Small intestine (tissue), 7 donors: ENCODE measurements around the gene CCDC92B. TPM values are rescaled to one million over a fixed set of nuclear protein-coding genes. Genes with fewer than 3 reads are reported as not detected.
"Not testable (repeated sequence)": the region's sequence is repeated elsewhere in the genome, so short reads cannot be mapped to it uniquely, and the experiment has no call there.

Experiments
- DNase-seq, 2 donors: peaks; one replicate each; pipeline versions ENCODE4 v3.0.0 to v3.0.0-alpha.2; 2013
- FAIRE-seq: peaks from 2 replicates; lab custom pipeline; 2012; peaks lifted over from hg19 to GRCh38; lab: Jason Lieb, UNC
- H3K27ac ChIP-seq, 3 donors: one replicate each; pipeline ENCODE4 v1.5.1; 2013; ENCODE audit warnings: low read length in 2 of 3, mild to moderate bottlenecking in 2 of 3, control low read depth in 1 of 3, inconsistent platforms in 1 of 3, low read depth in 1 of 3, moderate library complexity in 1 of 3
- H3K27me3 ChIP-seq, 3 donors: one replicate each; pipeline ENCODE4 v1.6.1; 2013; ENCODE audit warnings: low read length in 3 of 3, inconsistent platforms in 1 of 3; ENCODE audit not compliant: control insufficient read depth in 3 of 3, insufficient read depth in 3 of 3
- H3K36me3 ChIP-seq, 3 donors: one replicate each; pipeline ENCODE4 v1.6.1; 2013; ENCODE audit warnings: low read length in 3 of 3, inconsistent platforms in 1 of 3, low read depth in 1 of 3, mild to moderate bottlenecking in 1 of 3, moderate library complexity in 1 of 3; ENCODE audit not compliant: control insufficient read depth in 3 of 3, insufficient read depth in 2 of 3
- H3K4me1 ChIP-seq, 3 donors: one replicate each; pipeline ENCODE4 v1.6.1; 2013; ENCODE audit warnings: low read length in 2 of 3, inconsistent platforms in 1 of 3, low read depth in 1 of 3, mild to moderate bottlenecking in 1 of 3, moderate library complexity in 1 of 3; ENCODE audit not compliant: control insufficient read depth in 3 of 3, insufficient read depth in 2 of 3
- H3K4me3 ChIP-seq, 3 donors: one replicate each; pipeline ENCODE4 v1.5.1; 2013; ENCODE audit warnings: low read length in 3 of 3, control low read depth in 1 of 3, inconsistent platforms in 1 of 3, low read depth in 1 of 3, mild to moderate bottlenecking in 1 of 3, moderate library complexity in 1 of 3
- H3K9me3 ChIP-seq, 2 donors: one replicate each; pipeline ENCODE4 v1.6.1; 2013; ENCODE audit warnings: low read depth in 1 of 2, low read length in 1 of 2; ENCODE audit not compliant: control insufficient read depth in 2 of 2, insufficient read depth in 1 of 2
- WGBS, 3 donors: extraction: QIAGEN DNeasy Blood & Tissue Kit; methylation state at CpG; one replicate each; pipeline ENCODE4 v1.1.7; 2013; 5-methylcytosine and 5-hydroxymethylcytosine counted together
- polyA plus RNA-seq, 4 donors: library from polyadenylated mRNA; stranded (reverse) in 3 of 4; unstranded in 1 of 4; fragments of 200-250 nt in 3 of 4; fragments of 120-200 nt in 1 of 4; gene quantifications; one replicate each; pipeline versions ENCODE4 v1.2.1 to v1.2.3, GENCODE V29; 2013
- donor health status: healthy with polysubstance abuse.
- donor health status: control.
- donor health status: control.
- donor health status: Bipolar disorder and iron deficiency.
- donor health status: healthy.

The CCDC92B gene
- polyA plus RNA-seq, 4 donors = 0.22 to 1.2 (median 0.75) TPM; not detected in 1

- Histone ChIP-seq H3K36me3 (no peaks in the 10 kb centered on the region), H3K27ac (no peak overlapping the region), H3K9me3 (no peaks in the 10 kb centered on the region), H3K4me1 (peaks cover 0 to 10% (median 3%) of the 10 kb centered on the region in 3 donors), H3K4me3 (no peak overlapping the region), H3K27me3 (peaks cover 0 to 2% (median 0%) of the 10 kb centered on the region in 3 donors)
- DNase-seq = no peak
- WGBS, 3 donors = 72 to 79% (median 75%) methylated on average over 6 of the region's 6 CpGs
- FAIRE-seq = no peak
These were observed 44.8 kb upstream of the CCDC92B start for GRCh38 chr17:2794111-2794803.

- Histone ChIP-seq H3K4me1 (peaks cover 0 to 10% (median 3%) of the 10 kb centered on the region in 3 donors), H3K4me3 (no peak overlapping the region), H3K27me3 (peaks cover 0 to 2% (median 0%) of the 10 kb centered on the region in 3 donors), H3K36me3 (no peaks in the 10 kb centered on the region), H3K27ac (no peak overlapping the region), H3K9me3 (no peaks in the 10 kb centered on the region)
- DNase-seq = no peak
- WGBS, 3 donors = 63 to 76% (median 66%) methylated on average over 23 to 24 of the region's 24 CpGs
- no peak for FAIRE-seq
These were observed 43.1 kb upstream of the CCDC92B start for GRCh38 chr17:2792366-2793169.

- 58 to 71% (median 67%) methylated on average over 3 of the region's 3 CpGs for WGBS, 3 donors
- H3K9me3 ChIP-seq = no peaks in the 10 kb centered on the region
- no peaks in the 10 kb centered on the region for H3K36me3 ChIP-seq
- DNase-seq (peak in 1 of 2 donors; percentile 54), FAIRE-seq (no peak)
- H3K27ac ChIP-seq = no peak overlapping the region
- no peak overlapping the region for H3K4me3 ChIP-seq
- H3K4me1 ChIP-seq = peaks cover 0 to 13% (median 0%) of the 10 kb centered on the region in 3 donors
- peaks cover 0 to 2% (median 0%) of the 10 kb centered on the region in 3 donors for H3K27me3 ChIP-seq
These were observed 40.2 kb upstream of the CCDC92B start for GRCh38 chr17:2789700-2790099.

GRCh38 chr17:2786176-2786881 is 36.9 kb upstream of the CCDC92B start:
- Histone ChIP-seq H3K36me3 (no peaks in the 10 kb centered on the region), H3K4me1 (peaks cover 0 to 10% (median 0%) of the 10 kb centered on the region in 3 donors), H3K27me3 (no peaks in the 10 kb centered on the region), H3K9me3 (peaks cover 0 to 4% of the 10 kb centered on the region in 2 donors), H3K27ac (no peak overlapping the region), H3K4me3 (no peak overlapping the region)
- WGBS, 3 donors = 13 to 27% (median 20%) methylated on average over 19 to 21 of the region's 21 CpGs
- no peak for FAIRE-seq
- peak; percentile 92 to 97 for DNase-seq

GRCh38 chr17:2785376-2785775 is 35.9 kb upstream of the CCDC92B start:
- 73 to 80% (median 79%) methylated on average over 12 of the region's 12 CpGs for WGBS, 3 donors
- not testable (repeated sequence) for DNase-seq, H3K27ac ChIP-seq, H3K4me3 ChIP-seq, H3K9me3 ChIP-seq, FAIRE-seq, H3K4me1 ChIP-seq, H3K36me3 ChIP-seq, H3K27me3 ChIP-seq

- Histone ChIP-seq H3K4me1 (peaks cover 0 to 7% (median 0%) of the 10 kb centered on the region in 3 donors), H3K9me3 (peaks cover 0 to 4% of the 10 kb centered on the region in 2 donors), H3K4me3 (no peak overlapping the region), H3K27me3 (no peaks in the 10 kb centered on the region), H3K27ac (no peak overlapping the region), H3K36me3 (no peaks in the 10 kb centered on the region)
- 85 to 91% (median 87%) methylated on average over 8 of the region's 8 CpGs for WGBS, 3 donors
- FAIRE-seq (no peak), DNase-seq (no peak)
These were observed 35.4 kb upstream of the CCDC92B start for GRCh38 chr17:2784864-2785263.

GRCh38 chr17:2783310-2784030 is 34.0 kb upstream of the CCDC92B start:
- no peak for FAIRE-seq
- no peak overlapping the region for H3K4me3 ChIP-seq
- 82 to 98% (median 96%) methylated on average over 4 of the region's 4 CpGs for WGBS, 3 donors
- no peaks in the 10 kb centered on the region for H3K36me3 ChIP-seq
- peaks cover 0 to 4% of the 10 kb centered on the region in 2 donors for H3K9me3 ChIP-seq
- peaks cover 0 to 7% (median 0%) of the 10 kb centered on the region in 3 donors for H3K4me1 ChIP-seq
- H3K27ac ChIP-seq = no peak overlapping the region
- no peak for DNase-seq
- H3K27me3 ChIP-seq = peaks cover 0 to under 1% (median 0%) of the 10 kb centered on the region in 3 donors
